Sigmoid colon (tissue), 7 donors: Measurements from ENCODE around the gene TGFBR2. TPM values are rescaled to one million over a fixed set of nuclear protein-coding genes. Genes with fewer than 3 reads are reported as not detected.

Experiments
- DNase-seq: peaks from one replicate; pipeline ENCODE4 v3.0.0-alpha.2; 2019
- H3K27ac ChIP-seq, 4 donors: fragments of 200-600 bp; sonication (generic); one replicate each; pipeline ENCODE4 v1.5.1; 2016 to 2019; ENCODE audit warnings: mild to moderate bottlenecking in 1 of 4
- H3K27me3 ChIP-seq, 3 donors: fragments of 200-600 bp; sonication (generic); one replicate each; pipeline ENCODE4 v1.5.1; 2019; ENCODE audit warnings: mild to moderate bottlenecking in 1 of 3
- H3K36me3 ChIP-seq, 4 donors: fragments of 200-600 bp; sonication (generic); one replicate each; pipeline ENCODE4 v1.5.1; 2016 to 2019
- H3K4me1 ChIP-seq, 4 donors: fragments of 200-600 bp; sonication (generic); one replicate each; pipeline ENCODE4 v1.5.1; 2017 to 2019
- H3K4me3 ChIP-seq, 4 donors: fragments of 200-600 bp; sonication (generic); one replicate each; pipeline ENCODE4 v1.5.1; 2017 to 2019; ENCODE audit warnings: mild to moderate bottlenecking in 2 of 4, moderate library complexity in 1 of 4
- H3K9me3 ChIP-seq, 4 donors: fragments of 200-600 bp in 3 of 4; sonication (generic) in 3 of 4; one replicate each; pipeline versions ENCODE4 v1.5.1 to v1.6.1; 2013 to 2019
- EP300 ChIP-seq, 4 donors: sonication (generic); formaldehyde crosslinking; IDR thresholded peaks; one replicate each; pipeline ENCODE4 v1.6.1; 2017; ENCODE audit warnings: antibody characterized with exemption in 4 of 4
- POLR2A ChIP-seq, 2 donors: fragments of 450-650 bp; IDR thresholded peaks; one replicate each; pipeline ENCODE4 v1.6.1; 2016; ENCODE audit warnings: antibody characterized with exemption in 2 of 2, mild to moderate bottlenecking in 2 of 2, moderate library complexity in 2 of 2
- POLR2AphosphoS5 ChIP-seq, 4 donors: sonication (generic); formaldehyde crosslinking; IDR thresholded peaks; one replicate each; pipeline ENCODE4 v1.6.1; 2017; ENCODE audit warnings: antibody characterized with exemption in 4 of 4
- WGBS, 2 donors: extraction: QIAGEN DNeasy Blood & Tissue Kit; methylation state at CpG; one replicate each; pipeline ENCODE4 v1.1.7; 2013; 5-methylcytosine and 5-hydroxymethylcytosine counted together
- intact Hi-C: fragments of 100-400 bp; cut with DNase I; formaldehyde crosslinking; loops from one replicate; pipeline ENCODE4 v1.15.1; 2023
- polyA plus RNA-seq, 3 donors: library from polyadenylated mRNA; stranded (reverse); fragments of 200-250 nt; gene quantifications; one replicate each; pipeline ENCODE4 v1.2.3, GENCODE V29; 2013
- total RNA-seq, 4 donors: library from RNA; depleted of rRNA; stranded (reverse); fragments of >200 nt; gene quantifications; one replicate each; pipeline ENCODE4 v1.1.0, GENCODE V29; 2016
- TF ChIP-seq, protein P1 (sequence below), 4 experiments: fragments of 450-650 bp in 3 of 4; fragments of 200-600 bp in 1 of 4; IDR thresholded peaks; one replicate each; pipeline ENCODE4 v1.5.1; 2016 to 2019; ENCODE audit warnings: antibody characterized with exemption in 4 of 4, mild to moderate bottlenecking in 3 of 4, moderate library complexity in 2 of 4
- donor health status: healthy with polysubstance abuse.
- donor health status: Bipolar disorder and iron deficiency.
- donor health status: healthy.

The TGFBR2 gene
- total and polyA plus RNA-seq, 7 donors, result 9.9 to 243 (median 215) TPM

DNA sequence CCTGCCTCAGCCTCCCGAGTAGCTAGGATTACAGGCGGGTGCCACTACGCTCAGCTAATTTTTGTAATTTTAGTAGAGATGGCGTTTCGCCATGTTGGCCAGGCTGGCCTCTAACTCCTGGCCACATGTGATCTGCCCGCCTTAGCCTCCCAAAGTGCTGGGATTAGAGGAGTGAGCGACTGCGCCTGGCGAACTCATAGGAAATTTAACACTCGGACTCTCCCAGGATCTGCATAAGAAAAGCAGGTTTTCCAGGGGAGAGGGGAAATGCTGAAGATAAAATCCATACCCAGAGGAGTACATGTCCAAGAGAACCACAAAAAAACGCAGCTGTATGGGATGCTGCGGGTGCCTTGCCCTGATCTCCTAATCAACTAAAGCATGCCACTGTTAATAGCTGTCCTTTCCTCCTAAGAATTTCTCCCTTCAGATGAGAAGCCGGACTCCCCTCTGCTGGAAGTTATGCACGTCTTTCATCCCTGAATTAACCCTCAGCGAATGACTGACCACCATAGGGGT, 25.3 kb upstream of the TGFBR2 start:
- Histone ChIP-seq H3K27me3 (no peaks in the 10 kb centered on the region), H3K27ac (no peak overlapping the region), H3K4me1 (peaks cover 0 to 22% (median 15%) of the 10 kb centered on the region in 4 donors), H3K4me3 (no peak overlapping the region), H3K36me3 (no peaks in the 10 kb centered on the region), H3K9me3 (no peaks in the 10 kb centered on the region)
- WGBS, 2 donors, result 97% methylated on average over 15 of the region's 15 CpGs
- intact Hi-C loops, result no loop called here
- no peak for TF ChIP-seq EP300 (IDR thresholded peaks at IDR 0.05)
- DNase-seq, result no peak

DNA sequence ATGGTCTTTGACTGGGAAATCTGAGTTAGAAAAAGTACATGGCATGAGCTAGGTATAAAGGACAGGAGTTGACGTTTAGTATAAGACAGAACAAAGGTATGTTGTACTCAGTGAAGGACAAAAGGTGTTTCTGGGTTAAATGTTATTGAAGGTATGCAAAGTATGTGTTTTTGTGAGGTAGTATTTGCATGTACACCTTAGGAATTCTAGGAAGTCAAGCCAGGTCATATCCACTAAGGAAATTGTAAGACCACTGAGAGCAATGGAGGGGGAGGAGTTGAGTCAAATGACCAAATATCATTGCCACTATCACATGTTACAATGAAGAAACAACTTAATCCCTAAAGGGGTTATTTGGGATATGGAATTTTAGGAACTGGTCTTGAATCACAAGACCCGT, 24.4 kb upstream of the TGFBR2 start:
- intact Hi-C loops, result no loop called here
- Histone ChIP-seq H3K36me3 (no peaks in the 10 kb centered on the region), H3K27me3 (no peaks in the 10 kb centered on the region), H3K9me3 (no peaks in the 10 kb centered on the region), H3K27ac (no peak overlapping the region), H3K4me1 (peaks cover 0 to 24% (median 17%) of the 10 kb centered on the region in 4 donors), H3K4me3 (no peak overlapping the region)
- WGBS, 2 donors, result 78 to 91% methylated on average over 2 of the region's 2 CpGs
- no peak for DNase-seq
- TF ChIP-seq, protein P1, sequence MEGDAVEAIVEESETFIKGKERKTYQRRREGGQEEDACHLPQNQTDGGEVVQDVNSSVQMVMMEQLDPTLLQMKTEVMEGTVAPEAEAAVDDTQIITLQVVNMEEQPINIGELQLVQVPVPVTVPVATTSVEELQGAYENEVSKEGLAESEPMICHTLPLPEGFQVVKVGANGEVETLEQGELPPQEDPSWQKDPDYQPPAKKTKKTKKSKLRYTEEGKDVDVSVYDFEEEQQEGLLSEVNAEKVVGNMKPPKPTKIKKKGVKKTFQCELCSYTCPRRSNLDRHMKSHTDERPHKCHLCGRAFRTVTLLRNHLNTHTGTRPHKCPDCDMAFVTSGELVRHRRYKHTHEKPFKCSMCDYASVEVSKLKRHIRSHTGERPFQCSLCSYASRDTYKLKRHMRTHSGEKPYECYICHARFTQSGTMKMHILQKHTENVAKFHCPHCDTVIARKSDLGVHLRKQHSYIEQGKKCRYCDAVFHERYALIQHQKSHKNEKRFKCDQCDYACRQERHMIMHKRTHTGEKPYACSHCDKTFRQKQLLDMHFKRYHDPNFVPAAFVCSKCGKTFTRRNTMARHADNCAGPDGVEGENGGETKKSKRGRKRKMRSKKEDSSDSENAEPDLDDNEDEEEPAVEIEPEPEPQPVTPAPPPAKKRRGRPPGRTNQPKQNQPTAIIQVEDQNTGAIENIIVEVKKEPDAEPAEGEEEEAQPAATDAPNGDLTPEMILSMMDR (IDR thresholded peaks at IDR 0.05), result no peak
- no peak for TF ChIP-seq POLR2A (IDR thresholded peaks at IDR 0.05)
- TF ChIP-seq POLR2AphosphoS5 (IDR thresholded peaks at IDR 0.05), result no peak
- TF ChIP-seq EP300 (IDR thresholded peaks at IDR 0.05), result no peak

DNA sequence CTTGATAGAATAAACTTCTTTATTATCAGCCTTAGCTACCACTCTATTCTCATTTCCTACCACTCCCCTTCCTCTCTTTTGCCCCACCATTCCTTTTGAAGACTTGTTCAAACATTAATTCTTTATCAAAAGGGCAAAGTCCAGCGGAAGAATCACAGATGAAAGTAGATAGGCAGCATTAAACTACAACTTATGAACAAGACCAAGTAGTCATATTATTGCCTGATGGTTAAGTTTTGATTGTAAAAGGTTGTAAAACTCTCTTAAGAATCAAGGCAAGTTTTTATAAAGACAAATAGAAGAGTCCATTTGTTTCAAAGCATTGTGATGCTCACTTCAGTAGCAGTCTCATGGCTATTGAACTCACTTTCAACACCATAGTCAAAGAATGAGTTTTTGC, 22.4 kb upstream of the TGFBR2 start:
- Histone ChIP-seq H3K4me1 (peaks cover 0 to 10% (median 7%) of the 10 kb centered on the region in 4 donors), H3K9me3 (no peaks in the 10 kb centered on the region), H3K27me3 (no peaks in the 10 kb centered on the region), H3K27ac (no peak overlapping the region), H3K36me3 (no peaks in the 10 kb centered on the region), H3K4me3 (no peak overlapping the region)
- no peak for DNase-seq
- WGBS, 2 donors, result 25 to 79% methylated on average over 1 of the region's 1 CpG
- intact Hi-C loops, result no loop called here
- TF ChIP-seq EP300 (IDR thresholded peaks at IDR 0.05), result no peak

DNA sequence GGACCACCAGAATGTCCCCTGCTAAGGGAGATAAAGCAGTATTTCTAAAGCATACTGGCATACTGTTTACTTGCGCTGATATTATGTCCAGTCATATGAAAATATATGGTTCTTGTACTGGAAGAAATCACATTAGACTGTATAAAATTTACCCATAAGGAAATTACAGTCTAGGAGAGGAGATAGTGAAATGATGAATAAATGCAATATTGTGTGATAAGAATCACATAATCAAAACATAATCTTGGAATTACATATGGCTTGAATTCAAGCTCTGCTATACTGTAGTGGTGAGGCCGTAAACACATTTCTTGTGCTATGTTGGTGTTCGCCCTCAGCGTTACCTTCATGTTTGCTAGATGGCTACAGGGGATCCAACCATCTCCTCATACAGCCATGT, 20.7 kb upstream of the TGFBR2 start:
- no peak overlapping the region for H3K27ac ChIP-seq
- peaks cover 0 to 10% (median 7%) of the 10 kb centered on the region in 4 donors for H3K4me1 ChIP-seq
- DNase-seq, result no peak
- H3K4me3 ChIP-seq, result no peak overlapping the region
- TF ChIP-seq EP300 (IDR thresholded peaks at IDR 0.05) (no peak), POLR2AphosphoS5 (IDR thresholded peaks at IDR 0.05) (no peak), POLR2A (IDR thresholded peaks at IDR 0.05) (no peak)
- TF ChIP-seq, protein P1 (IDR thresholded peaks at IDR 0.05), result no peak
- intact Hi-C loops, result loop anchor here (5.0 kb wide), 1 partner anchor 33 kb away; no protein-coding TSS in a partner anchor
- 59 to 87% methylated on average over 4 of the region's 4 CpGs for WGBS, 2 donors
- H3K36me3 ChIP-seq, result no peaks in the 10 kb centered on the region
- no peaks in the 10 kb centered on the region for H3K9me3 ChIP-seq
- H3K27me3 ChIP-seq, result no peaks in the 10 kb centered on the region

DNA sequence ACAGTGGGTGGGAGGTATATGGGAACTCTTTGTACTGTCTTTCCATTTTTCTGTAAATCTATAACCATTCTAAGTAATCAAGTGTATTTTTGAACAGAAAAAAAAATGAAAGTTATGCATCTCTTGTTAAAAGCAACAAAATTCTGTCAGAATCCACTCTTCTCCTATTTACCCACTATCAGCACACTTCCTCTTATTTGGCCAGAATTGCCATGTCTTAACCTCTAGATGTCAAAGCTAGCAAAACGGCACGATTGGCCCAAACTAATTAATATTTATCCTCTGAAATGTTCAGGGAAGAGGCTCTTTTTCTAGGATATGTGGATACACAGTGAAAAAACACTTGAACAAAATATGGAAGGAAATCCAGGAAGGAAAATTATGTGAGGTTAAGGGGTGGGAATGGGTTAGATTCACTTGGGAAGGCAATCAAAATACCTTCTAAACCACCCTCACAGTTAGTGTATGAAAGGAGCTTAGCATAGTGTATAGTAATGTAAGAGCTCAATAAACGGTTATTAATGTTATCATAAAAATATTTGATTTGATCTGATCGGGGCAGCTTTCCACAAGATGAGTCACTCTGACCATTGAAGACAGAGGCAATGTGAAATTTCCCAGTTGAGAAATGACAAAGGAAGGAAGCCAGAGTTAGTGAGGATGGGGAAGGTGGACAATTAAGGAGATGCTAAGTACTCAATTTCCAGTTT, 20.1 kb upstream of the TGFBR2 start:
- TF ChIP-seq, protein P1 (IDR thresholded peaks at IDR 0.05), result no peak
- TF ChIP-seq POLR2AphosphoS5 (IDR thresholded peaks at IDR 0.05), result no peak
- 84 to 93% methylated on average over 4 of the region's 4 CpGs for WGBS, 2 donors
- H3K27ac ChIP-seq, result no peak overlapping the region
- H3K27me3 ChIP-seq, result no peaks in the 10 kb centered on the region
- H3K4me1 ChIP-seq, result peaks cover 0 to 10% (median 7%) of the 10 kb centered on the region in 4 donors
- no peak overlapping the region for H3K4me3 ChIP-seq
- H3K9me3 ChIP-seq, result no peaks in the 10 kb centered on the region
- no peaks in the 10 kb centered on the region for H3K36me3 ChIP-seq
- DNase-seq, result no peak
- intact Hi-C loops, result loop anchor here (5.0 kb wide), 1 partner anchor 34 kb away; no protein-coding TSS in a partner anchor
